HG03460 (cell line): ENCODE measurements around the gene MINK1.
"Not testable (repeated sequence)": the region's sequence is repeated elsewhere in the genome, so short reads cannot be mapped to it uniquely, and the experiment has no call there.

ENCODE experiments used
- ATAC-seq: cut with Tn5 transposase; IDR thresholded peaks from one replicate; pipeline ENCODE4 v1.9.1; 2021; ENCODE audit not compliant: unreplicated experiment

The MINK1 gene

GRCh38 chr17:4897198-4897687 lies 64.1 kb downstream of the MINK1 start:
- no peak for ATAC-seq

- ATAC-seq: no peak
Measured at GRCh38 chr17:4897785-4898184, 64.6 kb downstream of the MINK1 start.

GRCh38 chr17:4898351-4898750 lies 65.2 kb downstream of the MINK1 start:
- ATAC-seq: no peak

- ATAC-seq: no peak
Measured at GRCh38 chr17:4898927-4899326, 65.8 kb downstream of the MINK1 start.

GRCh38 chr17:4899341-4900230 lies 66.4 kb downstream of the MINK1 start, which contains the start of gene C17orf107:
C17orf107 (plus strand) TSS chr17:4899536; CDS start chr17:4899763, 227 bp downstream.
- no peak for ATAC-seq

- no peak for ATAC-seq
Measured at GRCh38 chr17:4900231-4901107, 67.3 kb downstream of the MINK1 start.

GRCh38 chr17:4901108-4901647 lies 68.0 kb downstream of the MINK1 start:
- ATAC-seq: no peak

GRCh38 chr17:4901648-4902344 lies 68.7 kb downstream of the MINK1 start:
- no peak for ATAC-seq

- no peak for ATAC-seq
Measured at GRCh38 chr17:4902540-4902939, 69.4 kb downstream of the MINK1 start.

GRCh38 chr17:4903051-4903818 lies 70.1 kb downstream of the MINK1 start, which contains the start of gene CHRNE:
CHRNE (minus strand) TSS chr17:4903098; CDS start chr17:4903063, 35 bp downstream.
- no peak for ATAC-seq

- ATAC-seq: not testable (repeated sequence)
Measured at GRCh38 chr17:4906642-4907041, 73.5 kb downstream of the MINK1 start.

GRCh38 chr17:4908301-4908700 lies 75.2 kb downstream of the MINK1 start:
- ATAC-seq: no peak

- ATAC-seq: no peak
Measured at GRCh38 chr17:4908711-4909496, 75.8 kb downstream of the MINK1 start.

GRCh38 chr17:4913994-4914393 lies 80.9 kb downstream of the MINK1 start:
- no peak for ATAC-seq

GRCh38 chr17:4914551-4914950 lies 81.4 kb downstream of the MINK1 start:
- ATAC-seq: not testable (repeated sequence)

- ATAC-seq: no peak
Measured at GRCh38 chr17:4919511-4920047, 86.4 kb downstream of the MINK1 start.

GRCh38 chr17:4920351-4921048 lies 87.4 kb downstream of the MINK1 start:
- no peak for ATAC-seq

- ATAC-seq: no peak
Measured at GRCh38 chr17:4921320-4921719, 88.2 kb downstream of the MINK1 start.
